ENCODE data around the gene LRP1B.

GRCh38 chr2:141065042-141065441 is 1065.8 kb downstream of the LRP1B start:
- no peak for TF ChIP-seq CTCF (conservative IDR thresholded peaks at IDR 0.05 in 1 of 2, IDR thresholded peaks at IDR 0.05 in 1 of 2; ENCODE audit: extremely low read depth in 1 of 2, insufficient read depth in 1 of 2, low read depth in 1 of 2, low read length in 2 of 2)
- no peak for TF ChIP-seq EZH2 (IDR thresholded peaks at IDR 0.05; ENCODE audit: borderline replicate concordance, low read length)
